ENCODE results near the gene CTDP1. TPM values are rescaled to one million over a fixed set of nuclear protein-coding genes. Genes with fewer than 3 reads are reported as not detected.

The CTDP1 gene
- total RNA-seq, 1 donor, result 20.7 TPM

DNA sequence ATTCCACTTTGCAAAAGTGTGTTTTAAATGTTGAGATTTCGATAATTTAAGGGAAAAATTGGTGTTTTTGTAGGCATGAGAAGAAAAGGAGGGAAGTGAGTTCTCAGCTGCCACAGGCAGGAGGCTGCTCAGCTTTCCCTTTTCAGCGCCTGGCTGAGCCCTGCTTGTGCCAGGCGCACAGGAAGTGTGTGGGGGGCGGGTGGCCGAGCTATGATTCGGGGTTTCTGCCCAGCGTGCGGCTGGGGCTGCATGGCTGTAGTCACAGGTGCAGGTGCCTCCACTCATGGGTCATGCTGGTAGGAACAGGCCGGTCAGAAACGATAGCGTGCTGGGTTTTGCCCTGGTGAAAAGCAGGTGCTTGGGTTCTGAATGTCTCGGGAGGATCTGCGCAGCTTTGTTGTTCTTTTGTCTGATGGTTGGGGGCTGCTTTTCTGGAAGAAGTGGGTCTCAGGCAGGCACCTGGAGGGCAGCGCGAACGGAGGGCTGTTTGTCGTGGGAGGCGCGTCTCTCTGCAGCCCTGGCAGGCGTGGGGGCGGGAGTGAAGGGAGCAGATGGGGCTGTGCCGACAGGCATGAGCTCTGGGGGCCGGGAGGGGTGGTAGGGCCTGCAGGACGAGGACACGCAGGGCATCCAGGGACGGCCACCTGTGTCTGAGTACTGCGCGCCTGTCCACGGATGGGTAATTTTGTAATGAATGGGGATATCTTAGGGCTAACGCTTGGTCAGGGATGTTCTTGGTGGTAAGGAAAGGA is 120.2 kb downstream of the CTDP1 start:
- no peak overlapping the region for H3K4me3 ChIP-seq (ENCODE audit: low read depth, low read length)
- TF ChIP-seq, protein P1, sequence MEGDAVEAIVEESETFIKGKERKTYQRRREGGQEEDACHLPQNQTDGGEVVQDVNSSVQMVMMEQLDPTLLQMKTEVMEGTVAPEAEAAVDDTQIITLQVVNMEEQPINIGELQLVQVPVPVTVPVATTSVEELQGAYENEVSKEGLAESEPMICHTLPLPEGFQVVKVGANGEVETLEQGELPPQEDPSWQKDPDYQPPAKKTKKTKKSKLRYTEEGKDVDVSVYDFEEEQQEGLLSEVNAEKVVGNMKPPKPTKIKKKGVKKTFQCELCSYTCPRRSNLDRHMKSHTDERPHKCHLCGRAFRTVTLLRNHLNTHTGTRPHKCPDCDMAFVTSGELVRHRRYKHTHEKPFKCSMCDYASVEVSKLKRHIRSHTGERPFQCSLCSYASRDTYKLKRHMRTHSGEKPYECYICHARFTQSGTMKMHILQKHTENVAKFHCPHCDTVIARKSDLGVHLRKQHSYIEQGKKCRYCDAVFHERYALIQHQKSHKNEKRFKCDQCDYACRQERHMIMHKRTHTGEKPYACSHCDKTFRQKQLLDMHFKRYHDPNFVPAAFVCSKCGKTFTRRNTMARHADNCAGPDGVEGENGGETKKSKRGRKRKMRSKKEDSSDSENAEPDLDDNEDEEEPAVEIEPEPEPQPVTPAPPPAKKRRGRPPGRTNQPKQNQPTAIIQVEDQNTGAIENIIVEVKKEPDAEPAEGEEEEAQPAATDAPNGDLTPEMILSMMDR (IDR thresholded peaks at IDR 0.05; ENCODE audit: insufficient read depth, low read depth, low read length), result no peak
- DNase-seq (ENCODE audit: low read depth), result no peak

DNA sequence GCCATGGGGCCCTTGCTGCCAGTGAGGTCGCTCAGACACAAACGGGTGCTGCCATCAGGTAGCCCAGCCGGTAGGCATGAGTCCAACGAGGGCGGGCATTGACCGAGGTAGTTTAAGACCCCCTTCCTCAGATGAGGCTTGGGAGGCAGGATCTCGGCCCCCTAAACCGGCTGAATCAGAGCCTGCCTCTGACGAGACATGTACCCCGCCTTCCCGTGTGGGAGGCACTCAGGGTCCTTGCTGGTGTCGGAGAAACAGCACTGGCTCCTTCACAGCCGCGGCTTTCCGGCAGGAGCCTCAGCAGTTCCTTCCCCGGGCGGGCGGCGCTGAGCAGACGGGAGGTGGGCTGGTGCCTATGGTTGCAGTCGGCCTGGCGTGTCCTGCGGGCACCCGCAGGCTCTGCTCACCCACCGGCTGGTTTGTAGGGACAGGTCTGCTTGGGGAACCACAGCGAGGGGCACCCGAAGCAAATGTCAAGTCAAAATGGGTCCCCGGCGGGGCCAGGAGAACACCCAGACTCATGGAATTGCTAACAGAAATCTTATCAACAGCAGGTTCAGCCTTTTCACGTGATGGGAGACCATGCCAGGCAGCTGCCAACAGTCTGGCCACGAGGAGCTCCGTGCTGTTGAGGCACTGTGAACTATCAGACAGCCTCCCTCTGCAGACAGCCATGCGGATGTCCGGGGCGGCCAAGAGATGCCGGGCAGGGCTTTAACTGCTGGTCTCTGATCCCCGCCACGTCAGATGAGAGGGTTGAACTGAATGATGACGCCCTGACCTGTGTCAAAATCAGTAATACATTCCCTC is 121.0 kb downstream of the CTDP1 start:
- DNase-seq (ENCODE audit: low read depth), result no peak
- no peak overlapping the region for H3K4me3 ChIP-seq (ENCODE audit: low read depth, low read length)
- TF ChIP-seq, protein P1 (IDR thresholded peaks at IDR 0.05; ENCODE audit: insufficient read depth, low read depth, low read length), result no peak

DNA sequence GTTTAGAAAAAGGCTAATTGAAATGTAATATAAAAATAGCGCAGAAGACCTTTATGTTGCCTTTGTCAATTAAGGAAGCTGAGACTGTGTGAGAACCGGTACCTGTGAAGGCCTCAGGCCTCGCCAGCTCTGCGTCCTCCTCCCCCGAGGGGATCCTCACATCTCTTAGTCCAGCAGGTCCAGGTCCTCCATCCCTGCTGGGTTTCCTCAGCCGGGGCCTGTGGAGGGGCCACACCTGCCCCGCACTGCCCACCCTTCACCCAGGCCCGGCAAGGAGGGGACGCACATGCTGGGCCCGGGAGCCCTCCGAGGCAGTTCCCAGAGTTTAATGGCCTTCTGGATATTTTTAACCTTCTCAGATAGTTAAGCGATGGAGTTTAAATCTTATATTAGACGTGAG is 121.6 kb downstream of the CTDP1 start:
- no peak for DNase-seq (ENCODE audit: low read depth)
- H3K4me3 ChIP-seq (ENCODE audit: low read depth, low read length), result no peak overlapping the region
- TF ChIP-seq, protein P1 (IDR thresholded peaks at IDR 0.05; ENCODE audit: insufficient read depth, low read depth, low read length), result no peak

DNA sequence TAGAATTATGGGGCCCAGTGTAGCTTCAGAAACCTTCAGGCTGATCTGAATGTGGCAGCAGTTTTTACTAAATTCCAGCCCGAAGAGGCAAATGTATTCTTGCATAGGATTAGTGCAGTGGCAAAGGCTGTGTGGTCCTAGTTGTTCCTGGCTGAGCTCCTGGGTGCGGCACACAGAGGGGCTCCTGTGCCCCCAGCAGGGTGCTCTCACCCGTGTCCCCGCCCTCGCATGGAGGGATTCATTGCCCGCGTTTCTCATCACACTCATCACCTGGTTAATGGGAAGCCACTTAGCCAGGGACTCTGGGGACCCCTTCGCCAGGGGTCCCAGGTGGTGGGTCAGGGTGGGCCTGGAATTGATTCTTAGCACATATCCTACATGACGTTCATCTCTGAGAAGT is 122.0 kb downstream of the CTDP1 start:
- TF ChIP-seq, protein P1 (IDR thresholded peaks at IDR 0.05; ENCODE audit: insufficient read depth, low read depth, low read length), result no peak
- DNase-seq (ENCODE audit: low read depth), result no peak
- no peak overlapping the region for H3K4me3 ChIP-seq (ENCODE audit: low read depth, low read length)

DNA sequence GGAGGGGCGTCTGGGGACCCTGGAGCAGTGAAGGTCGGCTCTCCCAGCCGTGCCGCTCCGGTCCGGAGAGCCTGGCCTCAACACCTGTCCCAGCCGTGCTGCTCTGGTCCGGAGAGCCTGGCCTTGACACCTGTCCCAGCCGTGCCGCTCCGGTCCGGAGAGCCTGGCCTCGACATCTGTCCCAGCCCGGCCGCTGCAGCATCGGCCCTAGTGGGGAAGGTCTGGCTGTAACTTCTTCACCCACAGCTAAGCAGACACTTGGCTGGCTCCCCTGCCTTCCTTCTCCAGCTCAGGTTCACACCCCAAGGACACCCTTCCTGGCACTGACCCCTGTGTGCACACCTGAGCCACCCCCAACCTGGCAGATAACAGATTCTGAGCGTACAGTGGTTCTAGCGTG is 122.7 kb downstream of the CTDP1 start:
- no peak overlapping the region for H3K4me3 ChIP-seq (ENCODE audit: low read depth, low read length)
- DNase-seq (ENCODE audit: low read depth), result no peak
- TF ChIP-seq, protein P1 (IDR thresholded peaks at IDR 0.05; ENCODE audit: insufficient read depth, low read depth, low read length), result no peak

DNA sequence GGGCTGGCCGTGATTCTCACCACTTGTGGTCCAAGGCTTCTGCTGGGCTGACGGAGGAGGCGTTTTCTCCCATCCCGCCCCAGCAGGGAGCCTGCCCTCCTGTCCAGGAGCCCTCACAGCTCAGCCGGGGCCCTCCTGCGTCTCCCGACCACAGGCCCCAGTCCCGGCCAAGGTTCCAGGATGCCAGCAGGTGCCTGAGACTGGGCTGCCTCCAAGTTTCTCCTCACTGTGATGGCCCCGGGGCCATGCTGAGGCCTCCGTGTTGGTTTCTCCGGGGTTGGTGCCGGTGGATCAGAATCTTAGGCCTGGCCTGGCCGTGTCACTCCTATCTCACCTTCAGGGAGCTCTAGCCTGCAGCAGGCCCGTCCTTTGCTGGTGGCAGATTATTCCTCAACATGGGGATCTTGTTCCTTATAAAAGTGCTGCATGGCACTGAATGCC is 124.0 kb downstream of the CTDP1 start:
- DNase-seq (ENCODE audit: low read depth), result no peak
- TF ChIP-seq, protein P1 (IDR thresholded peaks at IDR 0.05; ENCODE audit: insufficient read depth, low read depth, low read length), result no peak
- no peak overlapping the region for H3K4me3 ChIP-seq (ENCODE audit: low read depth, low read length)

Other genes with a start within 250 kb of the CTDP1 start
- under 0.01 and 0.64 TPM in 2 replicates for gene KCNG2, start 118.1 kb downstream of the CTDP1 start, total RNA-seq

Data from fibroblast of villous mesenchyme (primary cell).